K562 (cell line): Measurements from ENCODE around the gene ATRN. TPM values are rescaled to one million over a fixed set of nuclear protein-coding genes. Genes with fewer than 3 reads are reported as not detected.

ENCODE experiments used
- ATAC-seq: fragments of 200-7000 bp; cut with Tn5 transposase; 3 replicates; pipeline ENCODE4 v1.9.1; 2020; ENCODE audit warnings: moderate library complexity
- BruUV-seq: library from RNA; stranded (reverse); fragments of 400-500 nt; replicated peaks from 2 replicates; lab custom pipeline; 2021; lab: Mats Ljungman, UMichigan
- CTCF ChIA-PET: fragments of 300-600 bp; formaldehyde crosslinking; extraction: SDS; loops from one replicate; lab custom pipeline; 2021; ENCODE audit warnings: low intra/inter-chr PET ratio; lab: Yijun Ruan, JAX
- POLR2A ChIA-PET: fragments of 300-600, 350-650 bp; sonication (Branson Sonifier 250); formaldehyde crosslinking; extraction: SDS; loops from one replicate; lab custom pipeline; 2021; ENCODE audit warnings: antibody characterized with exemption, inconsistent platforms; lab: Yijun Ruan, JAX
- DNase-seq, 4 experiments: peaks; one replicate each; pipeline versions ENCODE4 v3.0.0 to v3.0.0-alpha.2; 2011 to 2018; ENCODE audit warnings: low spot score in 3 of 4, mixed read lengths in 3 of 4; ENCODE audit errors: extremely low read depth in 1 of 4
- FAIRE-seq: peaks from 2 replicates; lab custom pipeline; 2011; peaks lifted over from hg19 to GRCh38; lab: Jason Lieb, UNC
- H2AFZ ChIP-seq: 2 replicates; pipeline ENCODE4 v1.6.0; 2011; ENCODE audit warnings: low read depth, low read length, control low read depth, inconsistent platforms
- H3K27ac ChIP-seq: fragments of 200-600 bp; 3 replicates; pipeline ENCODE4 v1.8.0; 2011; ENCODE audit warnings: low read depth, mild to moderate bottlenecking, control low read depth, inconsistent platforms, low read length, moderate library complexity, mixed read lengths; ENCODE audit errors: extremely low read depth
- H3K27me3 ChIP-seq, 2 experiments: fragments of 300-600 bp in 1 of 2; 2 replicates in 1 of 2; 3 replicates in 1 of 2; pipeline versions ENCODE4 v1.6.0 to v1.8.0; 2011; ENCODE audit warnings: inconsistent platforms in 2 of 2, low read length in 2 of 2, mild to moderate bottlenecking in 1 of 2, mixed read lengths in 1 of 2, moderate library complexity in 1 of 2; ENCODE audit not compliant: control insufficient read depth in 2 of 2, insufficient read depth in 2 of 2
- H3K36me3 ChIP-seq: fragments of 300-600 bp; 3 replicates; pipeline ENCODE4 v1.8.0; 2011; ENCODE audit warnings: mild to moderate bottlenecking, low read length, inconsistent platforms; ENCODE audit not compliant: control insufficient read depth, insufficient read depth
- H3K4me1 ChIP-seq, 2 experiments: fragments of 200-600 bp in 1 of 2; replicated peaks in 1 of 2; 2 replicates in 1 of 2; 3 replicates in 1 of 2; pipeline versions ENCODE4 v1.5.1 to v1.8.0; 2011; ENCODE audit warnings: inconsistent platforms in 2 of 2, low read length in 2 of 2, mild to moderate bottlenecking in 1 of 2, mixed read lengths in 1 of 2, moderate library complexity in 1 of 2; ENCODE audit not compliant: control insufficient read depth in 2 of 2, insufficient read depth in 2 of 2
- H3K4me2 ChIP-seq: 2 replicates; pipeline ENCODE4 v1.6.1; 2011; ENCODE audit warnings: low read length, control low read depth, inconsistent platforms, mixed read lengths; ENCODE audit not compliant: insufficient read depth
- H3K4me3 ChIP-seq: fragments of 200-600 bp; sonication (generic), shearing (Covaris generic); 2 replicates; pipeline ENCODE4 v1.5.1; 2016; ENCODE audit warnings: control low read depth, inconsistent platforms
- H3K79me2 ChIP-seq: fragments of 200-600 bp; 3 replicates; pipeline ENCODE4 v1.8.0; 2011; ENCODE audit warnings: low read length, inconsistent platforms; ENCODE audit not compliant: control insufficient read depth, insufficient read depth
- H3K9ac ChIP-seq, 2 experiments: 2 replicates each; pipeline versions ENCODE4 v1.6.0 to v1.6.1; 2011; ENCODE audit warnings: low read depth in 2 of 2, low read length in 2 of 2, control low read depth in 1 of 2, inconsistent platforms in 1 of 2, mild to moderate bottlenecking in 1 of 2, mixed read lengths in 1 of 2; ENCODE audit not compliant: insufficient read depth in 1 of 2
- H3K9me1 ChIP-seq: one replicate; pipeline ENCODE4 v1.6.0; 2011; ENCODE audit warnings: inconsistent platforms, mild to moderate bottlenecking, low read length, moderate library complexity; ENCODE audit not compliant: control insufficient read depth, insufficient read depth
- H3K9me3 ChIP-seq: replicated peaks from 2 replicates; pipeline ENCODE4 v1.5.1; 2011; ENCODE audit warnings: low read depth, low read length, inconsistent platforms; ENCODE audit not compliant: control insufficient read depth, insufficient read depth
- H4K20me1 ChIP-seq: replicated peaks from 2 replicates; pipeline ENCODE4 v1.6.1; 2011; ENCODE audit warnings: low read length, inconsistent platforms, mixed read lengths; ENCODE audit not compliant: control insufficient read depth, insufficient read depth
- BRCA1 ChIP-seq, 2 experiments: fragments of 450-650 bp in 1 of 2; sonication (generic) in 1 of 2; formaldehyde crosslinking in 1 of 2; IDR thresholded peaks; 2 replicates each; pipeline versions ENCODE4 v1.5.0 to v1.6.1; 2017 to 2020; ENCODE audit warnings: mild to moderate bottlenecking in 1 of 2, missing genetic modification reagents in 1 of 2
- CHCHD3 ChIP-seq: fragments of 250-450 bp; sonication (Bioruptor Pico); IDR thresholded peaks from 2 replicates; pipeline ENCODE4 v2.1.2; 2022; ENCODE audit warnings: mild to moderate bottlenecking
- CREB1 ChIP-seq, 2 experiments: sonication (generic) in 1 of 2; formaldehyde crosslinking in 1 of 2; IDR thresholded peaks; 2 replicates each; pipeline versions ENCODE4 v1.6.1 to v1.8.0; 2012 to 2022; ENCODE audit warnings: inconsistent platforms in 1 of 2, mild to moderate bottlenecking in 1 of 2, missing genetic modification reagents in 1 of 2, moderate library complexity in 1 of 2
- FIP1L1 ChIP-seq: fragments of 200-400 bp; formaldehyde crosslinking; IDR thresholded peaks from 2 replicates; pipeline ENCODE4 v1.6.1; 2018; ENCODE audit warnings: mild to moderate bottlenecking, low read depth, low read length; ENCODE audit not compliant: poor library complexity, severe bottlenecking
- FOXP1 ChIP-seq: sonication (generic); formaldehyde crosslinking; IDR thresholded peaks from 2 replicates; pipeline ENCODE4 v1.8.0; 2022; ENCODE audit warnings: mild to moderate bottlenecking, missing genetic modification reagents
- HMBOX1 ChIP-seq: sonication (generic); IDR thresholded peaks from 2 replicates; pipeline ENCODE4 v1.6.1; 2016
- MEF2A ChIP-seq: IDR thresholded peaks from 2 replicates; pipeline ENCODE4 v1.6.1; 2011; ENCODE audit warnings: low read depth, mild to moderate bottlenecking, low read length, moderate library complexity; ENCODE audit not compliant: control insufficient read depth
- NCOA4 ChIP-seq: fragments of 450-650 bp; IDR thresholded peaks from 2 replicates; pipeline ENCODE4 v1.6.1; 2018; ENCODE audit warnings: mild to moderate bottlenecking; ENCODE audit not compliant: partially characterized antibody
- PCBP2 ChIP-seq: fragments of 200-400 bp; formaldehyde crosslinking; IDR thresholded peaks from 2 replicates; pipeline ENCODE4 v1.6.1; 2018; ENCODE audit warnings: low read length, low read depth, mild to moderate bottlenecking, moderate library complexity; ENCODE audit not compliant: poor library complexity, severe bottlenecking
- PHF8 ChIP-seq: fragments of 200-600 bp; sonication (generic); IDR thresholded peaks from 2 replicates; pipeline ENCODE4 v1.6.1; 2012; ENCODE audit warnings: mixed run types, mild to moderate bottlenecking, inconsistent platforms, low read length, moderate library complexity, borderline replicate concordance
- RBBP5 ChIP-seq: fragments of 200-600 bp; sonication (generic); IDR thresholded peaks from 2 replicates; pipeline ENCODE4 v1.6.1; 2012; ENCODE audit warnings: borderline replicate concordance, mild to moderate bottlenecking, low read length, control low read depth, inconsistent platforms; ENCODE audit not compliant: insufficient read depth, poor library complexity, severe bottlenecking
- SUPT5H ChIP-seq: fragments of 450-650 bp; IDR thresholded peaks from 2 replicates; pipeline ENCODE4 v1.6.1; 2016
- ZNF780A ChIP-seq: fragments of 250-450 bp; sonication (Bioruptor Pico); IDR thresholded peaks from 2 replicates; pipeline ENCODE4 v1.5.0; 2021; ENCODE audit warnings: mild to moderate bottlenecking
- WGBS: fragments of 100-300 bp; shearing (Covaris generic); methylation state at CpG from one replicate; pipeline ENCODE4 v1.1.6; 2016; ENCODE audit warnings: low coverage, mixed read lengths; ENCODE audit not compliant: insufficient coverage; ENCODE audit errors: missing lambda C conversion rate; 5-methylcytosine and 5-hydroxymethylcytosine counted together
- in situ Hi-C: fragments of 300-500 bp; cut with MboI; formaldehyde crosslinking; loops from 4 replicates; pipeline ENCODE4 v1.15.0; 2018; ENCODE audit warnings: inconsistent platforms, mixed read lengths
- intact Hi-C: fragments of 100-400 bp; cut with micrococcal nuclease; formaldehyde crosslinking; loops from 2 replicates; pipeline ENCODE4 v1.14.2; 2022
- polyA plus RNA-seq, 8 experiments: library from polyadenylated mRNA; depleted of rRNA in 4 of 8; stranded (reverse) in 5 of 8; unstranded in 3 of 8; fragments of >200 nt; fragmentation: Nextera tagmentation in 2 of 8; fragmentation: Illumina TruSeq in 1 of 8; extraction: Ambion mirVana in 2 of 8; extraction: Trizol in 1 of 8; gene quantifications; 2 replicates each; pipeline versions ENCODE4 v1.2.1 to v1.2.3, GENCODE V29; 2011 to 2014; ENCODE audit warnings: inconsistent platforms in 1 of 8, missing spikeins in 1 of 8
- total RNA-seq, 7 experiments: library from RNA; depleted of rRNA in 6 of 7; stranded (reverse); fragments of >200 nt in 6 of 7; fragmentation: Illumina TruSeq in 2 of 7; extraction: Trizol in 2 of 7; gene quantifications; 2 replicates each; pipeline versions ENCODE4 v1.2.1 to v1.2.3, GENCODE V29; 2011 to 2021; ENCODE audit warnings: low replicate concordance in 1 of 7

Gene ATRN
- total and polyA plus RNA-seq, 9 of the 15 experiments (the other 6 are each of a cell fraction or from before 2014, with no cell fraction given), result 0.69 to 16.5 (median 7.6) TPM

- no peak for TF ChIP-seq ZNF780A (CRISPR knock-in tag)
- TF ChIP-seq MEF2A, result no peak
- TF ChIP-seq SUPT5H, result no peak
- Histone ChIP-seq H4K20me1 (no peaks in the 10 kb centered on the region), H3K27ac (no peak overlapping the region), H3K9me3 (no peaks in the 10 kb centered on the region), H3K4me3 (no peak overlapping the region), H3K36me3 (peaks cover 10% of the 10 kb centered on the region; the same call in 2 of the 3 replicates), H3K4me2 (no peak overlapping the region), H3K27me3 (no peaks in the 10 kb centered on the region), H3K4me1 (no peaks in the 10 kb centered on the region), H2AFZ (no peak overlapping the region), H3K79me2 (no peaks in the 10 kb centered on the region), H3K9ac (no peak overlapping the region), H3K9me1 (no peaks in the 10 kb centered on the region)
- in situ Hi-C loops, result no loop called here
- no TSS peak for BruUV-seq
- 83% methylated on average over 2 of the region's 2 CpGs for WGBS
- CTCF ChIA-PET, result no interaction called here
- FAIRE-seq, result no peak
- no peak for ATAC-seq
- intact Hi-C loops, result loop anchor here (10.0 kb wide), 1 partner anchor 59 kb away; no protein-coding TSS in a partner anchor
- POLR2A ChIA-PET, result no interaction called here
- no peak for DNase-seq
These were observed 95.0 kb downstream of the ATRN start for GRCh38 chr20:3565851-3566250.

- no peak for FAIRE-seq
- POLR2A ChIA-PET, result no interaction called here
- no peak for TF ChIP-seq HMBOX1
- TF ChIP-seq FIP1L1, result no peak
- TF ChIP-seq FOXP1 (CRISPR knock-in tag), result no peak
- TF ChIP-seq CREB1 (IDR thresholded peaks at IDR 0.05), result no peak
- no peak for TF ChIP-seq CREB1 (CRISPR knock-in tag; IDR thresholded peaks at IDR 0.05)
- no peak for TF ChIP-seq PHF8
- no peak for TF ChIP-seq BRCA1 (IDR thresholded peaks at IDR 0.05)
- TF ChIP-seq BRCA1 (CRISPR knock-in tag; IDR thresholded peaks at IDR 0.05), result no peak
- no peak for TF ChIP-seq RBBP5
- no peak for TF ChIP-seq NCOA4
- no peak for TF ChIP-seq PCBP2
- no peak for TF ChIP-seq CHCHD3 (CRISPR knock-in tag)
These were observed 101.3 kb downstream of the ATRN start for GRCh38 chr20:3572151-3572550.

More at GRCh38 chr20:3572151-3572550, 101.3 kb downstream of the ATRN start:
- H3K4me1 ChIP-seq, result no peaks in the 10 kb centered on the region
- H4K20me1 ChIP-seq, result no peaks in the 10 kb centered on the region
- BruUV-seq, result no TSS peak
- H2AFZ ChIP-seq, result no peak overlapping the region
- H3K36me3 ChIP-seq, result peaks cover 8% of the 10 kb centered on the region; the same call in 1 of the 3 replicates
- in situ Hi-C loops, result no loop called here
- no peak overlapping the region for H3K4me2 ChIP-seq
- H3K27me3 ChIP-seq, result no peaks in the 10 kb centered on the region
- no peak overlapping the region for H3K27ac ChIP-seq
- H3K79me2 ChIP-seq, result no peaks in the 10 kb centered on the region
- WGBS, result 46% methylated on average over 1 of the region's 1 CpG
- no peak overlapping the region for H3K4me3 ChIP-seq
- H3K9me1 ChIP-seq, result no peaks in the 10 kb centered on the region
- ATAC-seq (no peak), DNase-seq (no peak)
- H3K9ac ChIP-seq, result no peak overlapping the region
- H3K9me3 ChIP-seq, result no peaks in the 10 kb centered on the region
- intact Hi-C loops, result no loop called here
- CTCF ChIA-PET, result no interaction called here
